Hepatocyte (in vitro differentiated cells): Measurements from ENCODE around the gene CMTM6.

Experiments
- CTCF ChIP-seq: fragments of 200-600 bp; sonication (generic); IDR thresholded peaks from 2 replicates; pipeline ENCODE4 v1.5.1; 2016; ENCODE audit warnings: antibody characterized with exemption, mild to moderate bottlenecking; ENCODE audit not compliant: poor library complexity
- EZH2 ChIP-seq: fragments of 200-600 bp; sonication (generic); IDR thresholded peaks from 2 replicates; pipeline ENCODE4 v1.6.1; 2016; ENCODE audit warnings: antibody characterized with exemption, mild to moderate bottlenecking, borderline replicate concordance
- EZH2phosphoT487 ChIP-seq: fragments of 200-600 bp; sonication (generic); IDR thresholded peaks from one replicate; pipeline ENCODE4 v1.6.1; 2018; ENCODE audit warnings: antibody characterized with exemption, mild to moderate bottlenecking, low read depth, moderate library complexity; ENCODE audit not compliant: unreplicated experiment, severe bottlenecking

GRCh38 chr3:32487781-32488473 lies 14.7 kb downstream of the CMTM6 start:
- TF ChIP-seq CTCF (no peak), EZH2phosphoT487 (no peak), EZH2 (no peak)
